Measurements from ENCODE around the gene CFAP77. TPM values are rescaled to one million over a fixed set of nuclear protein-coding genes. Genes with fewer than 3 reads are reported as not detected.

Gene CFAP77
- total RNA-seq, 1 donor from 2014 or later = not detected

DNA sequence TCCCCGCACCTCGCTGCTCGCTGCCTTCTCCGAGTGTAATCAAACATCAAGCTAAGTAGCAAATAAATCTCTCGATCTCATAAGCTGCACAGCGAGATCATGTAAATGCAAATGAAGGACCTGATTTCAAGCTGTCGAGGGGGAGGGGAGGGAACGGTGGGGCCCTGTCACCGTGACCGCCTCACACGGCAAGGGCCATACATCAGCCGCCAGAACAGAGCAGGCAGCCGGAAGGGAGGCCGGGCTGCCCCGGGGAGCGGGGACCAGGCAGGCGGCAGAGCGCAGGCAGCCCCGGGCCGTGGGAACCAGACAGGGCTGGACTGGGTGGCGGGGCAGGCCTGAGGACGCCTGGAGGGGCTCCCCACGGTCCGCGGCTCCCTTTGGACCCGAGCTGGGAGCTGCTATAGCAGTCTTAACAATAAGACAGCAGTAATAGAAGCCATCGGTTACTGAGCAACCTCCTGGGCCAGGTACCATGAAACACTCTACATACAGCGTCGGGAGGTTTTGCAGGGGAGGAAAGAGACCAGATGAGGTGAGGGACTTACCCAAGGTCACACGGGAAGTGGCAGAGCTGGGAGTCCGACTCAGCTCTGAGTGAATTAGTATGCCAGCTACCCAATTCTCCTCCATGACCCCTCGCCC is 76.8 kb downstream of the CFAP77 start:
- DNase-seq (ENCODE audit: low spot score) (no peak), ATAC-seq (no peak)

- no peak for ATAC-seq
- no peak for DNase-seq (ENCODE audit: low spot score)
These were observed 77.4 kb downstream of the CFAP77 start for GRCh38 chr9:132487351-132487791.

GRCh38 chr9:132487980-132488535 is 78.0 kb downstream of the CFAP77 start:
- ATAC-seq (no peak), DNase-seq (ENCODE audit: low spot score) (no peak)

- no peak for DNase-seq (ENCODE audit: low spot score)
- ATAC-seq = no peak
These were observed 78.6 kb downstream of the CFAP77 start for GRCh38 chr9:132488626-132489025.

DNA sequence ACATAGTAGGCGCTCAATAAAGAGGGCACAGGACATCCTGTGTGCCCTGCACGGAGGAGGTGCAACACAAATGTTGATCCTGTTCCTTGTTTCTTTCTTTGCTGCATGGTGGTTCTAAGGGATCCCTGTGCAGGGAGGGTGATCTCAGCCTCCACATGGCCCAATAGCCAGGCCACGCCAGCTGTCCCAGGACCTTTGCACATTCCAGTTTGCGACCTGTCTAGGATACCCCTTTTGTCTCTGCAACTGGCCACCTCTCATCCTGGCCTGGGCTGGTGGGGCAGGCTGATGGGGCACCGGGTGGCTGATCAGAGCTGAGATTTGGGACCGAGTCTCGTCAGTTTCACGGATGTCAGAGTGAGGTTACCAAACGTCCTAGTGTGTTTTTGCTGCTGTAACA is 79.5 kb downstream of the CFAP77 start:
- DNase-seq (ENCODE audit: low spot score) = no peak
- no peak for ATAC-seq

GRCh38 chr9:132494857-132495256 is 84.8 kb downstream of the CFAP77 start:
- DNase-seq (ENCODE audit: low spot score) = no peak
- no peak for ATAC-seq

GRCh38 chr9:132497731-132498130 is 87.7 kb downstream of the CFAP77 start:
- DNase-seq (ENCODE audit: low spot score) (no peak), ATAC-seq (no peak)

DNA sequence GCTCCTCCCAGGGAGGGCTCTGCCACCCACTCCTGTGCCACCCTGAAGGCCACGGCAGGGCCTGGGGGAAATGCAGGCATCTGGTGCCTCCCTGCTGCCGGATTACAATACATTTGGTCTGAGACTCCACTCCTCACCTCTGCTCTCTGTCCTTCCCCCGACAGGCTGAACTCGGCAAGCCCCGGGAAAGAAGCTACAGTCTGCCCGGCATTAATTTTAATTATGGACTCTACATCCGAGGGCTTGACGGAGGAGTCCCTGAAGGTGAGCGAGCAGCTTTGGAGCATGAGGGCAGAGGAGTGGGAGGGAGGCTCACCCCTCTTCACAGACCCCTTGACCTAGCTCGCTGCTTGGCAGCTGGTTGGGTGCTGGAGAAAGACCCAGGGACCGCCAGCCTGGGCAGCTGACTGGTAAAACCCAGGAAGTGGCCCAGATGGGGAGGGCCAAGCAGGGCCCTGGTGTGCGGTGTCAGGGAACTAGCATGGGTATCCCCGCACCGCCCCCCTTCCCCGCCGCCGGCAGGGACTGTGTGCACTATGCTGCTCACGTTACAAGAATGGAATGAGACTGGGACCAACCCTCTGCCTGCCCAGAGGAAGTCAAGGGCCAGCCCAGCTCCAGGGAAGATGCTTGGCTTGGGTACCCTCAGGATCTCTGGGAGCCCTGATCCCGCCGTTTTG is 88.7 kb downstream of the CFAP77 start:
- DNase-seq (ENCODE audit: low spot score) (no peak), ATAC-seq (no peak)

- ATAC-seq = no peak
- no peak for DNase-seq (ENCODE audit: low spot score)
These were observed 89.2 kb downstream of the CFAP77 start for GRCh38 chr9:132499251-132499650.

- DNase-seq (ENCODE audit: low spot score) = no peak
- ATAC-seq = no peak
These were observed 90.2 kb downstream of the CFAP77 start for GRCh38 chr9:132500193-132500592.

DNA sequence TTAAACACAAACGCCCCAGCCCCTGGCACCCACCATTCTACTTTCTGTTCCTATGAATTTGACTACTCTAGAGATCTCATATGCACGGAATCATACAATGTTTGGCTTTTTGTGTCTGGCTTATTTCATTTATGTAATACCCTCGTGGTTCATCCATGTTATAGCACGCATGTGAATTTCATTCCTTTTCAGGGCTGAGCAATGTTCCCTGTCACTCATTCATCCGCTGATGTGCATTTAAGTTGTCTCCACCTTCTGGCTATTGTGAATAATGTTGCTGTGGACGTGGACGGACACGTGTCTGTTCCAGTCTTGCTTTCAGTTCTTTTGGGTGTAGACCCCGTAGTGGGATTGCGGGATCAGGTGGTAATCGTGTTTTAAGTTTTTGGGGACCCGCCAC is 92.5 kb downstream of the CFAP77 start:
- no peak for DNase-seq (ENCODE audit: low spot score)
- ATAC-seq = no peak

GRCh38 chr9:132503116-132503515 is 93.1 kb downstream of the CFAP77 start:
- no peak for DNase-seq (ENCODE audit: low spot score)
- no peak for ATAC-seq

GRCh38 chr9:132504488-132504887 is 94.5 kb downstream of the CFAP77 start:
- no peak for DNase-seq (ENCODE audit: low spot score)
- ATAC-seq = no peak

DNA sequence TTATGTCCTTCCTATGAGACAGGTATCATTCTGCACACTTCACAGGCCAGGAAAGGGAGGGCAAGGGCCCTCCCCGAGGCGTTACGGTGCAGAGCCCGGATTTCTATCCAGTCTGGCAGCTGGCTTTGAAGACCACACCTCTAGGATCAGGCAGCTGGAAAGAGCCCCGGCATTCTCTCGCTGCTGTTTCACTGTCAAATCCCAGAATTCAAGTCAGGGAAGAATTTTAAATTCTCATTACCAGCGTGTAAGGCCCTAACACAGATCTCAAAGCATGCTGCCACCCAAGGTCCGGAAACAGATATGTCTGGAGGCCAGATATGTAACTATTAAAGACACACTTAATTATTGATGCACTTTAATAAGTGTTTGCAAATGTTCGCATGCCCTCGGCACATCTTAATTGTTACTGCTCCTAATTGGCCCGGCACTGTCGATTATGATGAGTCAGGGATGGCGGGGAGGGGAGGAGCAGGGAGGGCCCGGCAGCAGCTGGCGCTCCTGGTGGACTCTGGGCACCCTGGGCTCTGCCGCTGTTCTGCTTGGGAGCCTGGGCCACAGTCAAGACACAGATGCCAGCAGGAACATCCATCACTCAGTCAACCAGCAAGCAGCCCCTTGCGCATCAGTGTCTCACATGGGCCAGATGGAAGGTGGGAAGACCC is 96.1 kb downstream of the CFAP77 start:
- DNase-seq (ENCODE audit: low spot score) = no peak
- no peak for ATAC-seq

DNA sequence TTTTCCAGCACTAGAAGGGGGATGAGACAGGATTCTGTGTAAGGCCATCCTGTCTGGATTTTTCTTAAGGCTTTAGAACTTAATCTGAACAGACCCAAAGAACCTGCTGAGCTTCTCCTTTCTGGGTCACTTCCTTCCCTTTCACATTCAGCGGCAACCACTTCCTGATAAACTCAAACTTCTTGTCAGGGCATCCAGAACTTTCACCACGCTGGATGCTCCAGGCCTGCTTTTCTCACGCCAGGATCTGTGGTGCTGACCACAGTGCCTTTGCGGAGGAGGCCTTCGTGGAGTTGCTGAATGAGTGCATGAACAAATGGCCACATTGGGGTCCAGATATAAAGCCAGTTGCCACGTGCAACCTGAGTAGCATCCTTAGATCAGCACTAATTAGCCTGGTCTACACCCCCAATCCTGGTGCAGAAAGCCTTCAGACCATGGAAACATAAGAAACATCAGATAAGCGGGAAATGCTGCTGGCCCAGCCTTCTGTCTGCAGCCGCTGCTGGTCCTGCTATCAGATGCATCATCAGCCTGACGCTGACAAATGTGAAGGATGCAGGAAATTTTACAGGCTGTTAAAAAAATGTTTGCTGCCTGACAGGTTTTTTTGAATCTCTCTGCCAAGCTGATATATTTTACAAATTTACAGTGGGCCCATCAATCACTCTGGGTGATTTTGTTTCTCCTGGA is 97.1 kb downstream of the CFAP77 start:
- no peak for DNase-seq (ENCODE audit: low spot score)
- ATAC-seq = no peak

- ATAC-seq (peak; percentile 94), DNase-seq (ENCODE audit: low spot score) (peak; percentile 66)
These were observed 97.9 kb downstream of the CFAP77 start for GRCh38 chr9:132507670-132508469.

GRCh38 chr9:132509928-132510874 is 100.2 kb downstream of the CFAP77 start:
- no peak for ATAC-seq
- DNase-seq (ENCODE audit: low spot score) = no peak

DNA sequence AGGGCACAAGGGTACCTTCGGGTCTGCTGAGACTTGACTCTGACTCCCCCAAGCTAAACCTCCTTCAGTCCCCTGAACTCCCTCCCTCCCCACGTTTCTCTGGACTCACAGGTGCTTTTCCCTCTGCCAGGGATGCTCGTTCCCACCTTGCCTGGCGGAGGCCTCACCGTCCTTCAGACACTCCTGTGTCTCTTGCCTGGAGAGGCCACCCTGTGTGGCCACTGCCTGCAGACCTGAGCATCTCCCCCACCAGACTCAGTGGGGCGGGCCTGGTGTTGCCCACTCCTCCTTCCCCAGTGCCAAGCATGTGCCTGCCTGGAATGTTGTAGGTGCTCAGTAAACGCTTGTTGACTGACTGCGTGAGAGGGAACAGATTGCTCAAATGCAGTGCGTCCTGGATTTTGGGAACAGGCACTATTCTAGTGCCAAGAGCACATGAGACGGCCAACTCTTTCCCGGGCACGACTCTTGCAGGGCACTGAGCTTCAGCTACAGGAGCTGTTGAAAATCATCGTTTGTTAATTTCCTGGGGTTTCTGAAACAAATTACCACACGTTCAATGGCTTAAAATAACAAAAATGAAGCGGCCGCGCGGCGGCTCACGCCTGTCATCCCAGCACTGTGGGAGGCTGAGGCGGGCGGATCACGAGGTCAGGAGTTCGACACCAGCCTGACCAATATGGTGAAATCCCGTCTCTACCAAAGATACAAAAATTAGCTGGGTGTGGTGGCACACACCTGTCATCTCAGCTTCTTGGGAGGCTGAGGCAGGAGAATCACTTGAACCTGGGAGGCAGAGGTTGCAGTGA is 101.4 kb downstream of the CFAP77 start:
- ATAC-seq = no peak
- no peak for DNase-seq (ENCODE audit: low spot score)

Data from left lobe of liver (tissue), 2 donors.